ENCODE data around the gene ALOX15. TPM values are rescaled to one million over a fixed set of nuclear protein-coding genes. Genes with fewer than 3 reads are reported as not detected.

ALOX15 gene
- total RNA-seq, 6 experiments from 2014 or later = not detected

GRCh38 chr17:4672751-4673150, 31.3 kb upstream of the ALOX15 start:
- H3K9me3 Mint-ChIP-seq = no peaks in the 10 kb centered on the region
- TF ChIP-seq CTCF (IDR thresholded peaks at IDR 0.05) = no peak
- no peak overlapping the region for H3K4me3 Mint-ChIP-seq
- H3K4me1 Mint-ChIP-seq (ENCODE audit: low read depth) = peaks cover 22% of the 10 kb centered on the region
- H3K27me3 Mint-ChIP-seq (ENCODE audit: insufficient read depth) = peaks cover 3% of the 10 kb centered on the region
- peaks cover 51% of the 10 kb centered on the region for H3K36me3 Mint-ChIP-seq (ENCODE audit: low read depth)
- no peak overlapping the region for H3K27ac Mint-ChIP-seq
- DNase-seq = no peak

- Mint-ChIP-seq H3K36me3 (ENCODE audit: low read depth) (peaks cover 46% of the 10 kb centered on the region), H3K27ac (no peak overlapping the region), H3K4me1 (ENCODE audit: low read depth) (peaks cover 19% of the 10 kb centered on the region), H3K27me3 (ENCODE audit: insufficient read depth) (peaks cover 3% of the 10 kb centered on the region), H3K4me3 (no peak overlapping the region), H3K9me3 (no peaks in the 10 kb centered on the region)
- TF ChIP-seq CTCF (IDR thresholded peaks at IDR 0.05) = no peak
- DNase-seq = no peak
These were observed 30.7 kb upstream of the ALOX15 start for GRCh38 chr17:4672055-4672630.

DNA sequence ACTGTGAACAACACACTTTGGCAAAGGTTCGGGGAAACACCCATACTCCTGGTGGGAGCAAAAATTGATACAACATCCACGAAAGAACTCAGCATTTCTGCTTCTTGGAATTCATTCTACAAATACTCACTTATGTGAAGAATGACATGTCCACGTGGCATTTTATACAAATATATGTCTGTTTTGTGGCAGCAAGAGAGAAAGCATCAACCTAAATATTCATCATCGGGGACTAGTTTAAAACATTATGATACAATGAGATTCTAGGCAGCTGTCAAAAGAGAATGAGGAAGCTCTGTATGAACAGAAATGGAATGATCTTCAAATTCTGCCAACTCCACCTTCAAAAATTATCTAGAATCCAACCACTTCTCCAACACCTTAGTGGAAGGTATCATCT, 25.7 kb upstream of the ALOX15 start:
- Mint-ChIP-seq H3K4me3 (no peak overlapping the region), H3K27me3 (ENCODE audit: insufficient read depth) (peaks cover 17% of the 10 kb centered on the region), H3K36me3 (ENCODE audit: low read depth) (peaks cover 22% of the 10 kb centered on the region), H3K27ac (no peak overlapping the region), H3K9me3 (no peaks in the 10 kb centered on the region), H3K4me1 (ENCODE audit: low read depth) (peaks cover 6% of the 10 kb centered on the region; the same call in 1 of the 2 replicates)
- no peak for DNase-seq
- no peak for TF ChIP-seq CTCF (IDR thresholded peaks at IDR 0.05)

DNA sequence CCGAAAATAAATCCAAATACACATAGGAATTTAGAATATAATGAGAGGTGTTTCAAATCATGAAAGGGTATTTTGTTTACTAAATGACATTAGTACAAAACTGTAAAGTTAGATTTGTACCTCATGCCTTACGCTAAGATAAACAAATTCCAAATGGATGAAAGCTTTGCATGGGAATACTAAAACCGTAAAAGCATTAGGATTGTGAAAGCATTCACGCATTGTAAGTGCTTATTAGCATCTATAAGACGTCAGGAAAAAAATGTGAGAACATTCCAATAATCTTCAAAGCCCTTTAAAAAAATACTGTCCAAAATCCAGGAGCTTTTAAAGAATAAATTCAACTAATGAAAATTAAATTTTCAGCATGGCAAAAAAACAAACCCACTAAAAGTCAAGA, 24.8 kb upstream of the ALOX15 start:
- H3K4me1 Mint-ChIP-seq (ENCODE audit: low read depth) = peaks cover 6% of the 10 kb centered on the region; the same call in 1 of the 2 replicates
- no peak overlapping the region for H3K4me3 Mint-ChIP-seq
- DNase-seq = no peak
- TF ChIP-seq CTCF (IDR thresholded peaks at IDR 0.05) = no peak
- H3K36me3 Mint-ChIP-seq (ENCODE audit: low read depth) = peaks cover 16% of the 10 kb centered on the region
- peaks cover 22% of the 10 kb centered on the region for H3K27me3 Mint-ChIP-seq (ENCODE audit: insufficient read depth)
- no peak overlapping the region for H3K27ac Mint-ChIP-seq
- no peaks in the 10 kb centered on the region for H3K9me3 Mint-ChIP-seq

DNA sequence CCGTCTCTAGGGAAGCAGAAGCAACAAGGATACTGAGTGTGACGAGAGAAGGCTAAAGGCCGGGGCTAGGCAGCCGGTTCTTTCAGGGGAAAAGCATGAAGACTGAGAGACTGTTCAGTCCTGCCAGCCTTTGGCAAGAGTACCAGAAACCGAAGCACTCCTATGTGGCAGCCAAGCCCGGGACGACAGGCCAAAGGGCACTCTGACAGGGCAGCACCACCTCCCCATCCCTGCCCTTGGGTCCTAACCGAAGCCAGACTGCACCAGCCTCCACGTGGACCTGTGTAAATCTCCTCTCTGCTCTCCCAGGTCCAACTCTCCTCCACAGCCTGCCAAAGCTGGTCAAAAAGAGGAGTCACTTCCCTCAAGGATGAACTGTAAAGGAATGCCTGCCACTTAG, 23.5 kb upstream of the ALOX15 start:
- peaks cover 8% of the 10 kb centered on the region; the same call in 1 of the 2 replicates for H3K36me3 Mint-ChIP-seq (ENCODE audit: low read depth)
- TF ChIP-seq CTCF (IDR thresholded peaks at IDR 0.05) = no peak
- H3K27ac Mint-ChIP-seq = no peak overlapping the region
- no peak overlapping the region for H3K4me3 Mint-ChIP-seq
- no peak for DNase-seq
- H3K4me1 Mint-ChIP-seq (ENCODE audit: low read depth) = peaks cover 6% of the 10 kb centered on the region; the same call in 1 of the 2 replicates
- peaks cover 22% of the 10 kb centered on the region for H3K27me3 Mint-ChIP-seq (ENCODE audit: insufficient read depth)
- H3K9me3 Mint-ChIP-seq = no peaks in the 10 kb centered on the region
